Left lung (tissue), 10 donors: ENCODE data around the gene FBXO28. TPM values are rescaled to one million over a fixed set of nuclear protein-coding genes. Genes with fewer than 3 reads are reported as not detected.

Experiments used
- ATAC-seq: fragments of 200-7000 bp; cut with Tn5 transposase; one replicate; pipeline ENCODE4 v1.9.1; 2020; ENCODE audit warnings: moderate library complexity
- DNase-seq, 4 donors: peaks; one replicate each; pipeline ENCODE4 v3.0.0-alpha.2; 2013 to 2020
- H3K27ac ChIP-seq, 2 donors: fragments of 200-600 bp; sonication (generic) in 1 of 2; one replicate each; pipeline versions ENCODE4 v1.5.0 to v1.8.0; 2020 to 2021
- H3K27me3 ChIP-seq, 2 donors: fragments of 200-600 bp; sonication (generic) in 1 of 2; one replicate each; pipeline versions ENCODE4 v1.5.0 to v1.8.0; 2020 to 2021
- H3K36me3 ChIP-seq, 2 donors: fragments of 200-600 bp; sonication (generic) in 1 of 2; one replicate each; pipeline versions ENCODE4 v1.5.0 to v1.8.0; 2020 to 2021
- H3K4me1 ChIP-seq, 2 donors: fragments of 200-600 bp; one replicate each; pipeline ENCODE4 v1.8.0; 2021
- H3K4me3 ChIP-seq, 2 donors: fragments of 200-600 bp; sonication (generic) in 1 of 2; one replicate each; pipeline versions ENCODE4 v1.5.0 to v1.8.0; 2020 to 2021; ENCODE audit warnings: mild to moderate bottlenecking in 1 of 2
- H3K9me3 ChIP-seq, 2 donors: fragments of 200-600 bp; sonication (generic) in 1 of 2; one replicate each; pipeline versions ENCODE4 v1.5.0 to v1.8.0; 2020 to 2021
- CTCF ChIP-seq, 2 donors: fragments of 200-600 bp; sonication (generic) in 1 of 2; IDR thresholded peaks; one replicate each; pipeline versions ENCODE4 v1.5.0 to v1.8.0; 2021; ENCODE audit warnings: antibody characterized with exemption in 2 of 2
- intact Hi-C, 2 donors: fragments of 100-400 bp; cut with DNase I; formaldehyde crosslinking; loops; one replicate each; pipeline versions ENCODE4 v1.11.2 to v1.14.2; 2022
- polyA plus RNA-seq, 6 donors: library from polyadenylated mRNA; unstranded; fragments of 120-200 nt; gene quantifications; one replicate each; pipeline ENCODE4 v1.2.1, GENCODE V29; 2013; ENCODE audit not compliant: insufficient read length in 6 of 6
- total RNA-seq, 2 donors: library from RNA; stranded (reverse); fragmentation: NEBNext Ultra II Directional; extraction: Animal tissue kit (Norgen Biotek cat#: 25700); gene quantifications; one replicate each; pipeline ENCODE4 v1.2.1, GENCODE V29; 2021
- donor health status: DM: no; HTN: yes; CAD: no.
- donor health status: DM: no; HTN: no; CAD: no.

The FBXO28 gene
- total and polyA plus RNA-seq, 8 donors: 26.7 to 33.6 (median 32.0) TPM

GRCh38 chr1:224169718-224170270, 55.9 kb downstream of the FBXO28 start:
- Histone ChIP-seq H3K4me1 (peaks cover 0 to 31% of the 10 kb centered on the region in 2 donors), H3K36me3 (no peaks in the 10 kb centered on the region), H3K27ac (peak overlapping the region in 1 of 2 donors; percentile 85), H3K4me3 (no peak overlapping the region), H3K9me3 (no peaks in the 10 kb centered on the region), H3K27me3 (no peaks in the 10 kb centered on the region)
- ATAC-seq (no peak), DNase-seq (no peak)
- intact Hi-C loops: no loop called here
- TF ChIP-seq CTCF (IDR thresholded peaks at IDR 0.05): no peak

- Histone ChIP-seq H3K4me1 (peaks cover 0 to 32% of the 10 kb centered on the region in 2 donors), H3K27me3 (no peaks in the 10 kb centered on the region), H3K27ac (peak overlapping the region in 1 of 2 donors; percentile 85), H3K9me3 (no peaks in the 10 kb centered on the region), H3K36me3 (no peaks in the 10 kb centered on the region), H3K4me3 (no peak overlapping the region)
- TF ChIP-seq CTCF (IDR thresholded peaks at IDR 0.05): no peak
- no peak for DNase-seq
- ATAC-seq: no peak
- intact Hi-C loops: no loop called here
These were observed 56.4 kb downstream of the FBXO28 start for GRCh38 chr1:224170343-224170742.

GRCh38 chr1:224170748-224171478, 57.0 kb downstream of the FBXO28 start:
- DNase-seq (peak in 1 of 4 donors; percentile 35), ATAC-seq (peak; percentile 87)
- H3K27me3 ChIP-seq: no peaks in the 10 kb centered on the region
- no peaks in the 10 kb centered on the region for H3K9me3 ChIP-seq
- peak in 1 of 2 donors; percentile 19 for TF ChIP-seq CTCF (IDR thresholded peaks at IDR 0.05)
- H3K4me3 ChIP-seq: no peak overlapping the region
- peak overlapping the region in 1 of 2 donors; percentile 85 for H3K27ac ChIP-seq
- intact Hi-C loops: no loop called here
- no peaks in the 10 kb centered on the region for H3K36me3 ChIP-seq
- peaks cover 0 to 37% of the 10 kb centered on the region in 2 donors for H3K4me1 ChIP-seq

- ATAC-seq (no peak), DNase-seq (no peak)
- TF ChIP-seq CTCF (IDR thresholded peaks at IDR 0.05): no peak
- Histone ChIP-seq H3K27ac (no peak overlapping the region), H3K4me1 (peaks cover 0 to 37% of the 10 kb centered on the region in 2 donors), H3K9me3 (no peaks in the 10 kb centered on the region), H3K36me3 (no peaks in the 10 kb centered on the region), H3K27me3 (no peaks in the 10 kb centered on the region), H3K4me3 (no peak overlapping the region)
- intact Hi-C loops: no loop called here
These were observed 58.3 kb downstream of the FBXO28 start for GRCh38 chr1:224172229-224172628.

GRCh38 chr1:224173523-224173922, 59.6 kb downstream of the FBXO28 start:
- TF ChIP-seq CTCF (IDR thresholded peaks at IDR 0.05): no peak
- DNase-seq (no peak), ATAC-seq (no peak)
- H3K27ac ChIP-seq: no peak overlapping the region
- H3K9me3 ChIP-seq: no peaks in the 10 kb centered on the region
- intact Hi-C loops: no loop called here
- no peak overlapping the region for H3K4me3 ChIP-seq
- no peaks in the 10 kb centered on the region for H3K27me3 ChIP-seq
- H3K36me3 ChIP-seq: no peaks in the 10 kb centered on the region
- H3K4me1 ChIP-seq: peaks cover 0 to 32% of the 10 kb centered on the region in 2 donors
